ENCODE measurements around the gene CLEC4G. TPM values are rescaled to one million over a fixed set of nuclear protein-coding genes. Genes with fewer than 3 reads are reported as not detected.
A peak's percentile ranks its signal among the peaks of the same experiment; 100 is the strongest.

The CLEC4G gene
- total and polyA plus RNA-seq, 2 of the 8 experiments (the other 6 are each of a cell fraction or from before 2014, with no cell fraction given) = 0.35 to 2.9 TPM

- peak within 1 kb of the TSS; percentile 51 for H3K4ac ChIP-seq (replicated peaks; ENCODE audit: insufficient read length, low read depth, low read length)
- peak within 1 kb of the TSS; percentile 81 for H2BK120ac ChIP-seq (replicated peaks; ENCODE audit: low read depth, low read length)
- peak within 1 kb of the TSS; percentile 94 for H4K5ac ChIP-seq (ENCODE audit: insufficient read length, low read depth, low read length)
- H2BK5ac ChIP-seq (ENCODE audit: low read depth, low read length) = peak within 1 kb of the TSS; percentile 76; the same call in 1 of the 2 replicates
- CTCF ChIA-PET (ENCODE audit: partially characterized antibody) = interaction anchor here (0.8 to 1.8 kb wide), 7 partner anchors 28 to 85 kb away, joined by 3 to 7 read pairs (median 3); partner anchors contain the start of gene TRAPPC5
- H3K27me3 ChIP-seq (replicated peaks in 1 of 4; ENCODE audit: control insufficient read depth in 3 of 4, extremely low read depth in 1 of 4, insufficient read depth in 3 of 4, low read length in 3 of 4) = no peaks in the 10 kb centered on the region; a peak in 1 of 7 replicates
- 79% methylated on average over 7 of the region's 7 CpGs; no CpG with 5 or more reads in 1 of the 2 experiments for WGBS, 2 experiments (ENCODE audit: extremely low coverage in 1 of 2, insufficient coverage in 1 of 2, insufficient read length in 1 of 2, insufficient replicate concordance in 2 of 2, low coverage in 1 of 2, low lambda C conversion rate in 2 of 2, missing lambda C conversion rate in 1 of 2)
- H3K4me2 ChIP-seq (ENCODE audit: insufficient read depth in 1 of 2, low read depth in 2 of 2, low read length in 2 of 2) = peak within 1 kb of the TSS in 1 of 2 experiments; percentile 20; a peak in 1 of 4 replicates
- DNase-seq (ENCODE audit: low read depth in 1 of 2, low spot score in 2 of 2) = no peak
- H4K20me1 ChIP-seq (replicated peaks in 1 of 2; ENCODE audit: control insufficient read depth in 1 of 2, insufficient read depth in 2 of 2, low read length in 2 of 2) = no peaks in the 10 kb centered on the region
- peak within 1 kb of the TSS; percentile 57 for H4K91ac ChIP-seq (replicated peaks; ENCODE audit: insufficient read length, low read length)
- H3K9ac ChIP-seq (replicated peaks in 1 of 4; ENCODE audit: extremely low read depth in 1 of 4, low read depth in 3 of 4, low read length in 3 of 4) = no peak within 1 kb of the TSS
- H3K79me2 ChIP-seq (ENCODE audit: control insufficient read depth in 1 of 2, insufficient read depth in 2 of 2, low read length in 2 of 2) = no peaks in the 10 kb centered on the region
- peak within 1 kb of the TSS; percentile 10; the same call in 1 of the 2 replicates for H2AFZ ChIP-seq (ENCODE audit: low read length)
- H3K56ac ChIP-seq (replicated peaks; ENCODE audit: insufficient read length, low read depth, low read length) = no peak within 1 kb of the TSS
- FAIRE-seq = no peak
- H3K4me3 ChIP-seq (ENCODE audit: extremely low read depth in 1 of 4, insufficient read depth in 2 of 4, low read depth in 3 of 4, low read length in 4 of 4) = peak within 1 kb of the TSS in 1 of 4 experiments; percentile 22; a peak in 1 of 8 replicates
- H2BK20ac ChIP-seq (ENCODE audit: low read length) = peak within 1 kb of the TSS; percentile 94
- no peak within 1 kb of the TSS; the same call in 1 of the 2 replicates for H2AK5ac ChIP-seq (ENCODE audit: low read depth, low read length)
- H3K23me2 ChIP-seq (ENCODE audit: low read depth, low read length) = no peaks in the 10 kb centered on the region; the same call in 1 of the 2 replicates
- H3K14ac ChIP-seq (ENCODE audit: insufficient read length) = no peak within 1 kb of the TSS
- 0 out of 2 replicates have a peak within 1 kb of the TSS, but pooled peaks have one; percentile 4 for H2BK15ac ChIP-seq (ENCODE audit: low read length)
- peaks cover 3 to 15% (median 8%) of the 10 kb centered on the region in 4 experiments; a peak in 6 of 7 replicates for H3K4me1 ChIP-seq (replicated peaks in 1 of 4; ENCODE audit: control insufficient read depth in 3 of 4, insufficient read depth in 4 of 4, low read length in 3 of 4)
- POLR2A ChIA-PET (ENCODE audit: partially characterized antibody) = interaction anchor here (0.8 kb wide), 1 partner anchor 82 kb away, joined by 4 read pairs; no protein-coding TSS in a partner anchor
- H3K79me1 ChIP-seq (ENCODE audit: low read depth, low read length) = no peaks in the 10 kb centered on the region
- H3K9me3 ChIP-seq (ENCODE audit: insufficient read depth in 2 of 2, low read depth in 1 of 2, low read length in 1 of 2) = peaks cover 0 to 6% of the 10 kb centered on the region in 2 experiments; a peak in 1 of 4 replicates
- H4K8ac ChIP-seq (ENCODE audit: extremely low read depth, insufficient read depth, low read length) = no peak within 1 kb of the TSS
- H2BK12ac ChIP-seq (ENCODE audit: low read depth, low read length) = no peak within 1 kb of the TSS; the same call in 1 of the 2 replicates
- H3K36me3 ChIP-seq (ENCODE audit: control insufficient read depth in 2 of 4, insufficient read depth in 4 of 4, low read length in 3 of 4) = no peaks in the 10 kb centered on the region
- H3K18ac ChIP-seq (ENCODE audit: extremely low read depth, low read length) = no peak within 1 kb of the TSS
- peak within 1 kb of the TSS; percentile 28; the same call in 1 of the 2 replicates for H3K27ac ChIP-seq (ENCODE audit: low read depth, low read length)
- no peak within 1 kb of the TSS for H3K23ac ChIP-seq (ENCODE audit: insufficient read length)
- TF ChIP-seq CREB1 (IDR thresholded peaks at IDR 0.05) (no peak), TAF7 (optimal IDR thresholded peaks at IDR 0.05; ENCODE audit: borderline replicate concordance, low read depth, low read length) (no peak), TAF1 (IDR thresholded peaks at IDR 0.05; ENCODE audit: low read depth, low read length) (no peak), SUZ12 (IDR thresholded peaks at IDR 0.05; ENCODE audit: low read length) (no peak), JUN (IDR thresholded peaks at IDR 0.05; ENCODE audit: low read depth, low read length) (no peak), ASH2L (IDR thresholded peaks at IDR 0.05; ENCODE audit: low read length) (no peak), BRCA1 (IDR thresholded peaks at IDR 0.05; ENCODE audit: low read depth, low read length) (no peak), SAP30 (IDR thresholded peaks at IDR 0.05; ENCODE audit: insufficient read depth, insufficient replicate concordance, low read length) (no peak), SP1 (IDR thresholded peaks at IDR 0.05; ENCODE audit: low read depth, low read length) (no peak), PHF8 (conservative IDR thresholded peaks at IDR 0.05; ENCODE audit: low read depth, low read length) (no peak), SRF (IDR thresholded peaks at IDR 0.05; ENCODE audit: low read depth, low read length) (no peak)
Observed at GRCh38 chr19:7746903-7747884, 15.3 kb upstream of the CLEC4G start, which contains the start of gene CD209. Gene CD209, minus strand, starts transcription at chr19:7747534. Its CDS starts 23 bp downstream, at chr19:7747511.

Measured in H1 (cell line).